GM18907 (cell line): ENCODE data around the gene APLF.
"Not testable (repeated sequence)": the region's sequence is repeated elsewhere in the genome, so short reads cannot be mapped to it uniquely, and the experiment has no call there.

Experiments used
- ATAC-seq: cut with Tn5 transposase; IDR thresholded peaks from one replicate; pipeline ENCODE4 v1.9.1; 2021; ENCODE audit warnings: mild to moderate bottlenecking, moderate library complexity; ENCODE audit not compliant: unreplicated experiment

Gene APLF

GRCh38 chr2:68438455-68439303 is 28.7 kb upstream of the APLF start:
- no peak for ATAC-seq

- ATAC-seq, result peak; percentile 98
Observed at GRCh38 chr2:68441179-68441993, 26.0 kb upstream of the APLF start.

GRCh38 chr2:68441994-68442322 is 25.4 kb upstream of the APLF start:
- no peak for ATAC-seq

GRCh38 chr2:68446425-68446824 is 21.0 kb upstream of the APLF start:
- not testable (repeated sequence) for ATAC-seq

- ATAC-seq, result no peak
Observed at GRCh38 chr2:68447118-68447517, 20.3 kb upstream of the APLF start.

GRCh38 chr2:68448671-68449653 is 18.4 kb upstream of the APLF start:
- ATAC-seq, result no peak

GRCh38 chr2:68452158-68452900 is 15.1 kb upstream of the APLF start:
- no peak for ATAC-seq

GRCh38 chr2:68453761-68454360 is 13.5 kb upstream of the APLF start:
- ATAC-seq, result no peak

- no peak for ATAC-seq
Observed at GRCh38 chr2:68454719-68455118, 12.7 kb upstream of the APLF start.

GRCh38 chr2:68456198-68456597 is 11.2 kb upstream of the APLF start:
- no peak for ATAC-seq

- no peak for ATAC-seq
Observed at GRCh38 chr2:68458981-68459380, 8.4 kb upstream of the APLF start.

GRCh38 chr2:68463287-68463877 is 4.0 kb upstream of the APLF start:
- no peak for ATAC-seq

- no peak for ATAC-seq
Observed at GRCh38 chr2:68464651-68465050, 2.7 kb upstream of the APLF start.

- ATAC-seq, result no peak
Observed at GRCh38 chr2:68465081-68465916, 2.1 kb upstream of the APLF start.

- ATAC-seq, result no peak
Observed at GRCh38 chr2:68466361-68466777, 1.0 kb upstream of the APLF start.

- no peak for ATAC-seq
Observed at GRCh38 chr2:68466778-68467076, 658 bp upstream of the APLF start.

- ATAC-seq, result no peak
Observed at GRCh38 chr2:68468801-68469200, 1.4 kb downstream of the APLF start.

GRCh38 chr2:68469935-68470334 is 2.5 kb downstream of the APLF start:
- ATAC-seq, result no peak

- ATAC-seq, result no peak
Observed at GRCh38 chr2:68471385-68471784, 4.0 kb downstream of the APLF start.
